ENCODE results near the gene MTMR1. TPM values are rescaled to one million over a fixed set of nuclear protein-coding genes. Genes with fewer than 3 reads are reported as not detected.

MTMR1 gene
- total RNA-seq, 8 experiments from 2014 or later: 9.4 to 28.2 (median 15.3) TPM

- 45 to 57% (median 50%) methylated on average over 1 to 10 of the region's 18 CpGs; no CpG with 5 or more reads in 7 of the 10 experiments for WGBS, 10 experiments
- Histone ChIP-seq H3K27ac (no peak overlapping the region), H3K4me1 (replicated peaks in 1 of 2) (no peaks in the 10 kb centered on the region), H3K4me3 (no peak overlapping the region)
- in situ Hi-C loops (cut with MboI; ENCODE audit: low pct_unique_long_range_greater_than_20kb in 2 of 9, low sequenced_read_pairs in 9 of 9, unreplicated experiment in 9 of 9): loop anchor here in 2 of 9 experiments (10.0 to 25.0 kb wide), 2 partner anchors 307 to 310 kb away; no protein-coding TSS in a partner anchor
- ATAC-seq (replicated peaks in 6 of 8): no peak
Measured at GRCh38 chrX:150777328-150777992, 84.3 kb downstream of the MTMR1 start.

GRCh38 chrX:150779385-150779784 is 86.2 kb downstream of the MTMR1 start:
- WGBS, 10 experiments: 23 to 100% (median 90%) methylated on average over 1 to 2 of the region's 8 CpGs; no CpG with 5 or more reads in 3 of the 10 experiments
- in situ Hi-C loops (cut with MboI; ENCODE audit: low pct_unique_long_range_greater_than_20kb in 2 of 9, low sequenced_read_pairs in 9 of 9, unreplicated experiment in 9 of 9): loop anchor here in 2 of 9 experiments (10.0 to 25.0 kb wide), 2 partner anchors 305 to 308 kb away; no protein-coding TSS in a partner anchor
- Histone ChIP-seq H3K4me3 (no peak overlapping the region), H3K27ac (no peak overlapping the region), H3K4me1 (replicated peaks in 1 of 2) (no peaks in the 10 kb centered on the region)
- ATAC-seq (replicated peaks in 6 of 8): peak in 2 of 8 experiments; percentile 46 to 57

GRCh38 chrX:150781677-150782076 is 88.5 kb downstream of the MTMR1 start:
- H3K4me1 ChIP-seq (replicated peaks in 1 of 2): no peaks in the 10 kb centered on the region
- in situ Hi-C loops (cut with MboI; ENCODE audit: low pct_unique_long_range_greater_than_20kb in 2 of 9, low sequenced_read_pairs in 9 of 9, unreplicated experiment in 9 of 9): loop anchor here in 1 of 9 experiments (25.0 kb wide), 1 partner anchor 306 kb away; no protein-coding TSS in a partner anchor
- ATAC-seq (replicated peaks in 6 of 8): peak in 2 of 8 experiments; percentile 15 to 76
- no peak overlapping the region for H3K4me3 ChIP-seq
- no peak overlapping the region for H3K27ac ChIP-seq
- WGBS, 10 experiments: 46 to 48% methylated on average over 3 to 6 of the region's 10 CpGs; no CpG with 5 or more reads in 8 of the 10 experiments

GRCh38 chrX:150790021-150790420 is 96.8 kb downstream of the MTMR1 start:
- Histone ChIP-seq H3K4me1 (replicated peaks in 1 of 2) (no peaks in the 10 kb centered on the region), H3K4me3 (no peak overlapping the region), H3K27ac (no peak overlapping the region)
- ATAC-seq (replicated peaks in 6 of 8): no peak
- in situ Hi-C loops (cut with MboI; ENCODE audit: low pct_unique_long_range_greater_than_20kb in 2 of 9, low sequenced_read_pairs in 9 of 9, unreplicated experiment in 9 of 9): loop anchor here in 1 of 9 experiments (25.0 kb wide), 1 partner anchor 297 kb away; no protein-coding TSS in a partner anchor
- 89 to 100% (median 100%) methylated on average over 1 of the region's 1 CpG; no CpG with 5 or more reads in 7 of the 10 experiments for WGBS, 10 experiments

GRCh38 chrX:150792949-150793527 is 99.8 kb downstream of the MTMR1 start:
- ATAC-seq (replicated peaks in 6 of 8): peak in 1 of 8 experiments; percentile 48
- 27 to 100% (median 90%) methylated on average over 1 to 5 of the region's 5 CpGs; no CpG with 5 or more reads in 7 of the 10 experiments for WGBS, 10 experiments
- H3K4me1 ChIP-seq (replicated peaks in 1 of 2): no peaks in the 10 kb centered on the region
- in situ Hi-C loops (cut with MboI; ENCODE audit: low pct_unique_long_range_greater_than_20kb in 2 of 9, low sequenced_read_pairs in 9 of 9, unreplicated experiment in 9 of 9): loop anchor here in 1 of 9 experiments (25.0 kb wide), 1 partner anchor 294 kb away; no protein-coding TSS in a partner anchor
- no peak overlapping the region for H3K4me3 ChIP-seq
- no peak overlapping the region for H3K27ac ChIP-seq

GRCh38 chrX:150805736-150806135 is 112.5 kb downstream of the MTMR1 start:
- ATAC-seq (replicated peaks in 6 of 8): no peak
- H3K4me3 ChIP-seq: no peak overlapping the region
- H3K27ac ChIP-seq: no peak overlapping the region
- in situ Hi-C loops (cut with MboI; ENCODE audit: low pct_unique_long_range_greater_than_20kb in 2 of 9, low sequenced_read_pairs in 9 of 9, unreplicated experiment in 9 of 9): no loop called here
- WGBS, 10 experiments: 79 to 100% (median 92%) methylated on average over 2 of the region's 2 CpGs; no CpG with 5 or more reads in 7 of the 10 experiments
- no peaks in the 10 kb centered on the region for H3K4me1 ChIP-seq (replicated peaks in 1 of 2)

- Histone ChIP-seq H3K4me1 (replicated peaks in 1 of 2) (no peaks in the 10 kb centered on the region), H3K4me3 (no peak overlapping the region), H3K27ac (no peak overlapping the region)
- ATAC-seq (replicated peaks in 6 of 8): no peak
- in situ Hi-C loops (cut with MboI; ENCODE audit: low pct_unique_long_range_greater_than_20kb in 2 of 9, low sequenced_read_pairs in 9 of 9, unreplicated experiment in 9 of 9): no loop called here
- 57 to 100% (median 75%) methylated on average over 1 of the region's 1 CpG; no CpG with 5 or more reads in 7 of the 10 experiments for WGBS, 10 experiments
Measured at GRCh38 chrX:150806827-150807226, 113.6 kb downstream of the MTMR1 start.

GRCh38 chrX:150813922-150814321 is 120.7 kb downstream of the MTMR1 start:
- in situ Hi-C loops (cut with MboI; ENCODE audit: low pct_unique_long_range_greater_than_20kb in 2 of 9, low sequenced_read_pairs in 9 of 9, unreplicated experiment in 9 of 9): no loop called here
- Histone ChIP-seq H3K4me1 (replicated peaks in 1 of 2) (no peaks in the 10 kb centered on the region), H3K27ac (no peak overlapping the region), H3K4me3 (no peak overlapping the region)
- 0 to 100% (median 83%) methylated on average over 1 to 3 of the region's 5 CpGs; no CpG with 5 or more reads in 5 of the 10 experiments for WGBS, 10 experiments
- no peak for ATAC-seq (replicated peaks in 6 of 8)

Other genes starting within 250 kb of the MTMR1 start
- gene MTM1, start 124.8 kb upstream of the MTMR1 start, total RNA-seq: 10 to 100 TPM in 1 of 8 experiments, 1 to 10 TPM in 7; 4.8 to 13.4 (median 7.0) TPM
- 10 to 100 TPM; 21.2 to 86.8 (median 44.1) TPM for gene CD99L2, start 205.3 kb downstream of the MTMR1 start, total RNA-seq

All from motor neuron (in vitro differentiated cells).